NCI-H1105 (cell line): ENCODE measurements around the gene OR2V2.

Experiments used
- DNase-seq: peaks from one replicate; lab custom pipeline; 2025; lab: John Stamatoyannopoulos, UW

Gene OR2V2

GRCh38 chr5:181190711-181191525 lies 43.5 kb downstream of the OR2V2 start:
- no peak for DNase-seq

- DNase-seq, result no peak
Observed at GRCh38 chr5:181191526-181192336, 44.3 kb downstream of the OR2V2 start.

GRCh38 chr5:181192337-181193046 lies 45.1 kb downstream of the OR2V2 start:
- no peak for DNase-seq

GRCh38 chr5:181193656-181194055 lies 46.3 kb downstream of the OR2V2 start:
- no peak for DNase-seq

GRCh38 chr5:181194489-181195248 lies 47.3 kb downstream of the OR2V2 start:
- DNase-seq, result no peak

- no peak for DNase-seq
Observed at GRCh38 chr5:181195249-181195761, 47.9 kb downstream of the OR2V2 start.

- DNase-seq, result no peak
Observed at GRCh38 chr5:181197326-181197951, 50.1 kb downstream of the OR2V2 start.

- DNase-seq, result no peak
Observed at GRCh38 chr5:181198106-181198685, 50.8 kb downstream of the OR2V2 start.

GRCh38 chr5:181198905-181199519 lies 51.6 kb downstream of the OR2V2 start:
- DNase-seq, result no peak

GRCh38 chr5:181199881-181200638 lies 52.7 kb downstream of the OR2V2 start:
- no peak for DNase-seq

GRCh38 chr5:181200816-181201215 lies 53.4 kb downstream of the OR2V2 start:
- DNase-seq, result no peak

- DNase-seq, result no peak
Observed at GRCh38 chr5:181203093-181203711, 55.8 kb downstream of the OR2V2 start.

- no peak for DNase-seq
Observed at GRCh38 chr5:181203777-181204112, 56.4 kb downstream of the OR2V2 start.

- no peak for DNase-seq
Observed at GRCh38 chr5:181204113-181204825, 56.9 kb downstream of the OR2V2 start.

GRCh38 chr5:181204826-181205760 lies 57.7 kb downstream of the OR2V2 start, which contains the start of gene TRIM7:
Gene TRIM7 (minus strand): TSS chr5:181205196. CDS start chr5:181205110, 86 bp downstream.
- DNase-seq, result no peak

GRCh38 chr5:181205761-181206649 lies 58.6 kb downstream of the OR2V2 start:
- DNase-seq, result no peak
